CD4-positive, alpha-beta T cell (primary cell): ENCODE data around the gene TMEM207. TPM values are rescaled to one million over a fixed set of nuclear protein-coding genes. Genes with fewer than 3 reads are reported as not detected.

ENCODE experiments used
- ATAC-seq: fragments of 200-7000 bp; cut with Tn5 transposase; one replicate; pipeline ENCODE4 v1.10.0; 2022; ENCODE audit warnings: mild to moderate bottlenecking; ENCODE audit not compliant: poor library complexity
- CTCF ChIA-PET: fragments of 350-600 bp; sonication (Branson Sonifier 250); formaldehyde crosslinking; loops from one replicate; lab custom pipeline; 2021; ENCODE audit warnings: antibody characterized with exemption, inconsistent platforms; lab: Charles Lee
- POLR2A ChIA-PET: fragments of 350-600 bp; sonication (Branson Sonifier 250); formaldehyde crosslinking; loops from one replicate; lab custom pipeline; 2021; ENCODE audit warnings: antibody characterized with exemption, inconsistent platforms; lab: Charles Lee
- DNase-seq, 14 experiments: peaks; one replicate each; pipeline ENCODE4 v3.0.0-alpha.2; 2013 to 2020; ENCODE audit warnings: mixed read lengths in 2 of 14
- H3K27ac ChIP-seq, 2 donors: one replicate each; pipeline versions ENCODE4 v1.5.1 to v1.7.0; 2013; ENCODE audit warnings: low read length in 2 of 2, low read depth in 1 of 2, mild to moderate bottlenecking in 1 of 2
- H3K27me3 ChIP-seq, 2 experiments: 1 replicate in 1 of 2; 2 replicates in 1 of 2; pipeline versions ENCODE4 v1.6.1 to v1.7.0; 2013; ENCODE audit warnings: low read length in 2 of 2, control low read depth in 1 of 2, mild to moderate bottlenecking in 1 of 2, moderate library complexity in 1 of 2; ENCODE audit not compliant: insufficient read depth in 2 of 2, control insufficient read depth in 1 of 2
- H3K36me3 ChIP-seq: one replicate; pipeline ENCODE4 v1.6.1; 2013; ENCODE audit warnings: low read length, control low read depth; ENCODE audit not compliant: insufficient read depth
- H3K4me1 ChIP-seq: one replicate; pipeline ENCODE4 v1.6.1; 2013; ENCODE audit warnings: low read length, control low read depth; ENCODE audit not compliant: insufficient read depth
- H3K4me3 ChIP-seq: one replicate; pipeline ENCODE4 v1.5.1; 2013; ENCODE audit warnings: mild to moderate bottlenecking, low read length, moderate library complexity
- H3K9me3 ChIP-seq, 2 experiments: 1 replicate in 1 of 2; 2 replicates in 1 of 2; pipeline versions ENCODE4 v1.6.1 to v1.7.0; 2013; ENCODE audit warnings: low read length in 2 of 2, mild to moderate bottlenecking in 2 of 2, control low read depth in 1 of 2, moderate library complexity in 1 of 2; ENCODE audit not compliant: control insufficient read depth in 1 of 2, insufficient read depth in 1 of 2
- H3K27ac Mint-ChIP-seq: one replicate; pipeline ENCODE4 v1.8.0; 2020; ENCODE audit warnings: mixed read lengths
- H3K27me3 Mint-ChIP-seq: one replicate; pipeline ENCODE4 v1.8.0; 2021; ENCODE audit warnings: mixed read lengths
- H3K36me3 Mint-ChIP-seq: one replicate; pipeline ENCODE4 v1.8.0; 2021; ENCODE audit warnings: low read depth, mixed read lengths
- H3K4me1 Mint-ChIP-seq: one replicate; pipeline ENCODE4 v1.8.0; 2021; ENCODE audit warnings: low read depth, mixed read lengths
- H3K4me3 Mint-ChIP-seq: one replicate; pipeline ENCODE4 v1.8.0; 2020; ENCODE audit warnings: mild to moderate bottlenecking, mixed read lengths
- H3K9me3 Mint-ChIP-seq: one replicate; pipeline ENCODE4 v1.8.0; 2020; ENCODE audit warnings: mixed read lengths
- CTCF ChIP-seq: fragments of 200-600 bp; IDR thresholded peaks from one replicate; pipeline ENCODE4 v1.8.0; 2022; ENCODE audit warnings: antibody characterized with exemption, mild to moderate bottlenecking
- intact Hi-C, 2 experiments: fragments of 100-400 bp; cut with DNase I in 1 of 2; cut with micrococcal nuclease in 1 of 2; formaldehyde crosslinking; loops; one replicate each; pipeline versions ENCODE4 v1.15.1 to v1.9.0; 2023 to 2025; cut with DNase I, micrococcal nuclease
- total RNA-seq, 174 experiments: library from RNA in 2 of 174; stranded (reverse) in 2 of 174; gene quantifications; one replicate each; pipeline ENCODE4 v1.2.3 and lab custom pipeline; 2021 to 2026

TMEM207 gene
- total RNA-seq, 2 experiments from 2014 or later: not detected

DNA sequence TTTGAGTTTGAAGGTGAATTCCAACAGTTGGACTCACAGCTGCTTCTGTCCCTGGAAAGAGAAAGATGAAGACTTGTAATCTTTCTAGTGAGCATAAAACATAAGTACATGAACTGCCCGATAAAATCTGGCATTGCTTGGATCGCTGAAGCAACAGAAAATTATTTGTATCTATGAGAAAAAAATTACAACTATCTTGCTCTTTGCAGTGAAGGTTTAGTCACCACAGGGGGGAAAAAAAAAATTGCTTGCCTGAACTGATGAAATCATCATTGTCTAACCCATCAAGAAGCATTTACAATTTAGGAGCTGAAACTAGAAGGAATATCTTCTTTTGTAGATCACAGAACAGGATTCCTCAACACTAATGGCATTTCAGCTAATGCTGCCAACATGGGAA lies 20.0 kb downstream of the TMEM207 start:
- Histone ChIP-seq H3K36me3 (no peaks in the 10 kb centered on the region), H3K4me3 (no peak overlapping the region), H3K9me3 (no peaks in the 10 kb centered on the region), H3K27ac (no peak overlapping the region), H3K27me3 (no peaks in the 10 kb centered on the region), H3K4me1 (no peaks in the 10 kb centered on the region)
- intact Hi-C loops: loop anchor here in 1 of 2 experiments (10.0 kb wide), 1 partner anchor 465 kb away; no protein-coding TSS in a partner anchor
- Mint-ChIP-seq H3K36me3 (no peaks in the 10 kb centered on the region), H3K4me3 (no peak overlapping the region), H3K4me1 (peaks cover under 1% of the 10 kb centered on the region), H3K27me3 (peaks cover 16% of the 10 kb centered on the region), H3K27ac (no peak overlapping the region), H3K9me3 (peaks cover 2% of the 10 kb centered on the region)
- DNase-seq (no peak), ATAC-seq (no peak)
- no peak for TF ChIP-seq CTCF
- POLR2A ChIA-PET: no interaction called here
- CTCF ChIA-PET: no interaction called here

DNA sequence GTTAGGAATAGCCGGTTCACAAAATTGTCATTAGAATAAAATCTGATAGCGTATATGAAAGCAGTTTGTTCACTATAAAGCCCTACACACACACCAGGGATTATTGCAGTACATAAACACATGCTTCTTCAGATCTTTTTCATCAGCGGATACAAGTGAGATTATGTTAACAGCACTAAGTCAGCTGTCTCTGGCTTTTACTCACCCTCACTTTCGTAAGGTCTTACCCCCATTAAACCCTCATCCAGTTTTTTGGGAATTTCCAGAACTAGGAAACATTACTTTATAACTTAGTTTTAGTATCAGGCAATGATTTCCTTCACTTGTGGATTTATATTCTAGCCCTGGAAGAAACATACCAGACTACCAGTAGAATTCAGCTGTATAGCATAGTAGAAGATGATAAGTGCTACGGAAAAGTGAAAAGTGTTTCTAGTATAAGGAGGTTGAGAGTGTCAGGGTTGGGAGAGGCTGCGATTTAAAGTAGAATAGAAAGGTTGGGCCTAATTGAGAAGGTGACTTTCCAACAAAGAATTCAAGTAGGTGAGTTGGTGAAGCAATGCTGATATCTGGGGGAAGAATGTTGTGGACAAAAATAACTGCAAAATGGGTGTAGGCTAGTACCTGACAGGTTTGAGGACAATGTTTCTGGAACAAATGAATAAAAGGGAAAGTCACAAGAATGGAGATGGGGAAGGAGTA lies 22.7 kb downstream of the TMEM207 start:
- Mint-ChIP-seq H3K36me3 (no peaks in the 10 kb centered on the region), H3K4me1 (peaks cover 6% of the 10 kb centered on the region), H3K27ac (no peak overlapping the region), H3K27me3 (peaks cover 5% of the 10 kb centered on the region), H3K4me3 (no peak overlapping the region), H3K9me3 (no peaks in the 10 kb centered on the region)
- ATAC-seq (no peak), DNase-seq (no peak)
- Histone ChIP-seq H3K4me3 (no peak overlapping the region), H3K27me3 (no peaks in the 10 kb centered on the region), H3K36me3 (no peaks in the 10 kb centered on the region), H3K27ac (no peak overlapping the region), H3K4me1 (peaks cover 3% of the 10 kb centered on the region), H3K9me3 (no peaks in the 10 kb centered on the region)
- CTCF ChIA-PET: no interaction called here
- intact Hi-C loops: loop anchor here in 1 of 2 experiments (10.0 kb wide), 1 partner anchor 462 kb away; no protein-coding TSS in a partner anchor
- POLR2A ChIA-PET: no interaction called here
- no peak for TF ChIP-seq CTCF

GRCh38 chr3:190425833-190426232 lies 23.9 kb downstream of the TMEM207 start:
- intact Hi-C loops: loop anchor here in 1 of 2 experiments (10.0 kb wide), 1 partner anchor 461 kb away; no protein-coding TSS in a partner anchor
- Mint-ChIP-seq H3K27ac (no peak overlapping the region), H3K36me3 (no peaks in the 10 kb centered on the region), H3K27me3 (peaks cover 5% of the 10 kb centered on the region), H3K4me1 (peaks cover 6% of the 10 kb centered on the region), H3K9me3 (no peaks in the 10 kb centered on the region), H3K4me3 (no peak overlapping the region)
- ATAC-seq: no peak
- peaks cover 3% of the 10 kb centered on the region for H3K4me1 ChIP-seq
- CTCF ChIA-PET: no interaction called here
- H3K9me3 ChIP-seq: no peaks in the 10 kb centered on the region
- no peak for DNase-seq
- no peaks in the 10 kb centered on the region for H3K36me3 ChIP-seq
- no peaks in the 10 kb centered on the region for H3K27me3 ChIP-seq
- POLR2A ChIA-PET: no interaction called here
- TF ChIP-seq CTCF: no peak
- no peak overlapping the region for H3K4me3 ChIP-seq
- no peak overlapping the region for H3K27ac ChIP-seq
